HS-27A (cell line): ENCODE data around the gene HTR3B.
A peak's percentile ranks its signal among the peaks of the same experiment; 100 is the strongest.
"Not testable (repeated sequence)": the region's sequence is repeated elsewhere in the genome, so short reads cannot be mapped to it uniquely, and the experiment has no call there.

Source experiments
- DNase-seq: peaks from one replicate; pipeline ENCODE4 v3.0.0-alpha.2; 2012; ENCODE audit warnings: low read depth, missing footprints

Gene HTR3B

DNA sequence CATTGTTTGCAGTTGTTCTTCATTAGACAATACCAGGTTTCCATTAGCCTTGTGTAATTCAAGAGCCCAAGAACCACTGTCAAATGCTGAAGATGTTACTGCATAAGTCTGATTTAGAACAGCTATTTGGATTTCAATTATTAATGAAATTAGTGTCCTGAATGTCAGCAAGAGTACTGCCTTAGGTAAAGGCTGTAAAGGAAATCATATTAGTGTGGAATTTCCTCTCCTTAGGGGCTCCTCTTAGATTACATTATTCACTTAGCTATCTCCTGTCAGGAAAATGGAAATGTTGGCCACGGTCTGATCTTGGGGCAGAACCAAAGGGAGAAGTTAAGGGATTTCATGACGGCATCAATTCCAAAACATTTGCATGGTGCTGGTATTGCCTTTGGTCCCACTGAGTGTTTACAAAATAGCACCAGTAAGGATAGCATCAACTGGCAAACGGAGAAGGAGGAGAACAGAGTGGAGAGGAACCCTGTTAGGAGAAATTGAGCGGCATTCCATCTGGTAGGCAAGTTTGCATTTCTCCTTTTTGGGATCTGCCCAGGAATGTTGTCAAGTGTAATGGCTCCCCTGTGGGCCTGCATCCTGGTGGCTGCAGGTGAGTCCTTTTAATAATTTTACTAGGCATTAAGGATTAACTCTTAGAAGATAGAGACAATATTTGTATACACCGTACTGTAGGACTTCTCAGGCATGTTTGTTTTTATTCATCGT is at the start of gene HTR3B:
HTR3B (plus strand) TSS at position 418 of the 723 bp plus-strand sequence; CDS start at position 556, 138 bp downstream.
- no peak for DNase-seq

DNA sequence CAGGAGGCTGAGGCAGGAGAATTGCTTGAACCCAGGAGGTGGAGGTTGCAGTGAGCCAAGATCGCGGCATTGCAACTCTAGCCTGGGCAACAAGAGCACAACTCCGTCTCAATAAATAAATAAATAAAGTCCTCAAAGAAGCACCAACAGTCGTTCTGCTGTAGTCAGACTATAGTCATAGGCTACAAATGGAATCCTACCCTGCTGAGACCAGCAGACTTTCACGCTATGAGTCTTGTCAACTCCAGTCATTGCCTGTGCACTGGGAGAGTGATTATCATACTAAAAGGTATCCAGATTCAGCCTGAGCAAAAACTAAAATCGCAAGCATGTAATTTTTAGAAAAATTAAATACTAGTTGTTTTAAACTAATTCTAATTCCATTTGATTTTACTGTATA is 48.8 kb upstream of the HTR3B start:
- no peak for DNase-seq

DNA sequence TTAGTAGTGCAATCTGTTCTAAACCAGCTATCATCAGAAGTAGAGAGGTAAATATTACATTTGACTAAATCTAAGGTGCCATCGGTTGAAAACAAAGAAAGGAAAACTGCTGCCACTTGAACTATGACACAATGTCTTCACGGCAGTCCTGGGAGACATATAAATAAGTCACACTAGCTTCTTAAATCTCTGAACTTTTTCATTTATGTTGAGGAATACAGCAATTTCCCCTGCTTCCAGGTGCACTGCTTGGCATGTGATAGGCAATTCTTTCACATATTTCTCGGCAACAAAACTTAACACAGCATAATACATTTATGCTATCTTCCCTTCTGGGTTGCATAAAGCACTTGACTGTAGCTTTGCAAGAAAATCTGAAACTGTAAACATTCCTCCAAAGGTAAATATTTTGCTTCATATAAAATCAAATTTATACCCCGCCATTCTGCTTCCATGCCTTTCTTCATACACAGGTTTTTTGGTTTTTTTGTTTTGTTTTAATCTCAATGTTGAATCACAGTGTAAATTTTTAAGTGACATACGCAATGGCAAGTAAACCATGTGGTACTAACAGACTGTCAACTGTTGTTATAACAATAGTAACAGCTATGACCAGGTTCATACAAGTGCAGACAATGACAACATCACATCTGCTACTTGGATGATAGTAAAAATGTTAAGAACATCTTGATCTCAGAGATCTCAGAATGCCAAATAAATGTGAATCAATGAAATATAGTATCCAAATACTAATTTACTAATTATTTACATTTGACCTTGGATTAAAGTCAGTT is 47.4 kb upstream of the HTR3B start:
- no peak for DNase-seq

- DNase-seq: no peak
Measured at GRCh38 chr11:113859665-113860064, 44.9 kb upstream of the HTR3B start.

GRCh38 chr11:113862435-113862834 is 42.2 kb upstream of the HTR3B start:
- no peak for DNase-seq

GRCh38 chr11:113864410-113864809 is 40.2 kb upstream of the HTR3B start:
- no peak for DNase-seq

- DNase-seq: no peak
Measured at GRCh38 chr11:113865873-113866272, 38.7 kb upstream of the HTR3B start.

DNA sequence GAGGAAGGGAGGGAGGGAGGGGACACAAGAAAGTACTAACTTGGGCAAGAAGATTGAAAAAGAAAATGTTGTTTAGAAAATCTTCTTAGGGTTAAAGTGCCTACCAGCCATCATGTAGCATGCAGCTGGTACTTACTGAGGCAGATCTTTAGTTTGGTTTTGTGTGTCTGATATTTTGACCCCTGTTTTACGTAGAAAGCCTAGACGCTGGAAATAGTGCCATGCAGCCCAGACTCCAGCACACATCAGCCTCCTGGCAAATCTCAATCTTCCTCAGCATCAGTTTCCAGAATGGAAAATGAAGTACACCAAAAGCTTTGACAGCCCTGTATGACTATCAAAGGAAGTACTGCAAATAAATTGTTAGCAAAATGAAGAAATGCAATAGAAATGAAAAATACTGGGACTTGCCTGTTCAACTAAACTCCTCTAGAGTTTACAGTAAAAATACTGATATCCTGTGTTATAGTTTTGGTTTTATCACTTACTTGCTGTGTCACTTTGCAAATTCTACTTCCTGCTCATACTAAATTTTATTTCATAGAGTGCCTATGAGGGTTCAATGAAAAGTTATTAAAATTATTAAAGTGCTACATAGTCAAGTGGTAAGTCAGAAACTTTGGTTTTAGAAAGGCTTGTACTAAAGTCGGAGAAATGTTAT is 36.6 kb upstream of the HTR3B start:
- no peak for DNase-seq

DNA sequence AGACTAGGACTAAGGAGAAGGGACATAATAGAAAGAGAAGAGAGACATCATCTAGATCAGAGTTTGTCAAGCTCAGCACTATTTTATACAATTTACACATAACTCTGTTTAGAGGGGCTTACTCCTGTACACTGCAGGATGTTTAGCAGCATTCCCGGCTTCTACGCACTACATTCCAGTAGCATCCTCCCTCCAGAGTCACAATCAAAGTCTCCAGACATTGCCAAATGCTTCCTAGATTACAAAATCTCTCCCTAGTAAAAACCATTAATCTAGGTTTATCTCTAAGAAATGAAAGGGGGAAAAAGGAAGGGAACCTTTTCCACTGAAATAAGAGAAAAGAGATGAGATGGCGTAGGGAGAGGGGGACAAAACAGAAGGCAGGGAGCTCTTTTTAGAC is 33.3 kb upstream of the HTR3B start:
- DNase-seq: no peak

GRCh38 chr11:113873236-113873626 is 31.4 kb upstream of the HTR3B start:
- DNase-seq: no peak

DNA sequence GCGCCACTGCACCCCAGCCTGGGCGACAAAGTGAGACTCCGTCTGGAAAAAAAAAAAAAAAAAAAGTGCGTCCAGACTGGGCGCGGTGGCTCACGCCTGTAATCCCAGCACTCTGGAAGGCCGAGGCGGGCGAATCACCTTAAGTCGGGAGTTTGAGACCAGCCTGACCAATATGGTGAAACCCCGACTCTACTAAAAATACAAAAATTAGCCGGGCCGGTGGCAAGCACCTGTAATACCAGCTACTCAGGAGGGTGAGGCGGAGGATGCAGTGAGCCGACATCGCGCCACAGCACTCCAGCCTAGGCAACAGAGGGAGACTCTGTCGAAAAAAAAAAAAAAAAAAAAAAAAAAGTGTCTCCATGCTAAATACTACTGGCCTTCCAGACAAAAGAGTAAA is 30.5 kb upstream of the HTR3B start:
- DNase-seq: no peak

- no peak for DNase-seq
Measured at GRCh38 chr11:113874581-113875233, 29.9 kb upstream of the HTR3B start.

DNA sequence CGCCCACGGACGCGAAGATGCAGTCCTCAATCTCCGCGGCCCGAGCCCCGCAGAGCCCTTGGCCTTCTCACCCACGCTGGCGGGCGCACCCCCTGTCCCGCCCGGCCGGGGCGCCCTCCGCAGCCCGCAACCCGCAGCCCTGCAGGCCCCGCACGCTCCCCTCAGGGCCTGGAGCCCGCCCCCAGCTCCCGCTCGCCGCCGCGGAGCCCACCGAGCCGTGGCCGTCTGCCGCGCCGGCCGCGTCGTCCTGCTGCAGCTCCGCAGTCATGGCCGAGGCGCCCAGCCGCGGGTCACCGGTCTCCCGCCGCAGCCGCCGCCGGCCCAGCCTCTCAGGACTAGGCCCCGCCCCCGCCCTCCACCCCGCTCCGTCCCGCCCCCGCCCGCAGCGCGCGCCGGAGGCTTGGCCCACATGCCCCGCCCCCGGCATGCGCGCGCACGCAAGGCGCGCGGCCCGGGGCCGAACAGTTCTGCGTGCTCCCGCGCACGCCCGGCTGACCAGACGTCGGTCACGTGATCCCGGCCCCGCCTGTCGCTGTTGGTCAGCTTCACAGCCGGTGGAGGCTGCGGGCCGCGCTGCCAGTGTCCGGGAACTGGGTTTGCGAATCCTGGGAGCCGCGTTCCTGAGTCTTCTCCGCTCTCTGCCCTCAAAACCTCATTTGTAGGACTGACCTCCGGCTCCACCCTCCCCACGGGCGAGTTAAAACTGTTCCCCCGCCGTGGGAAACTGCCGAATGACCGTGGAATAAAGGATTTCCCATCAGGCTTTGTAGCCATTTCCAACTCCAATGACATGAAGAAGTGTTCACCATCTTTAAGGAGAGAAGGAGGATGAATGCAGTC is 29.1 kb upstream of the HTR3B start, which contains the start of gene USP28:
USP28 (minus strand) TSS at position 339 of the 840 bp plus-strand sequence; CDS start at position 268, 71 bp downstream.
- peak; percentile 51 for DNase-seq

DNA sequence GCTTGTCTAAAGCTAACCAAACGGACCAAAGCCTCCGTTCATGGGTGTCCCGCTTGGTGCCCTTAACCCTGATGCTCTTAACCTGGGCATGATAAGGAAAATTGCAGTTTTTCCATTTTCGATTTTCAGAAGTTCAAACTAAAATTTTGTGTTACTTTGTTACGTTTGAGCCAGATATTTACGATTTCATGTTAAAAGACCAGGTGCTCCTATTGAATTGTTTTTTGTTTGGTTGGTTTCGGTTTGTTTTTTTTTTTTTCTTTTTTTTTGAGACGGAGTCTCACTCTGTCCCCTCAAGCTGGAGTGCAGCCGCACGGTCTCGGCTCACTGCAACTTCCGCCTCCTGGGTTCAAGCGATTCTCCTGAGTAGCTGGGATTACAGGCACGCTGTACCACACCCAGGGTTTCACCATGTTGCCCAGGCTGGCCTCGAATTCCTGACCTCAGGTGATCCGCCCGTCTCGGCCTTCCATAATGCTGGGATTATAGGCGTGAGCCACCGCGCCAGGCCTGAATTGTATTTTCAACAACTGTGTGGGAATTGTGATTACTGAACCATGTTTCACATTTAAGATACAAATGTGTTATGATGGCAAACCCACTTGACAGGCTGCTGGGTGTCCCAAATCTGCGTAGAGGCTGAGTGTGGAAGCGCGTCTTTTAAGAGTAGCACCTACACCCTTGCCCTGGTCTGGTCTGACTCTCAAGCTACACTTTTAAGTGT is 28.4 kb upstream of the HTR3B start:
- no peak for DNase-seq

DNA sequence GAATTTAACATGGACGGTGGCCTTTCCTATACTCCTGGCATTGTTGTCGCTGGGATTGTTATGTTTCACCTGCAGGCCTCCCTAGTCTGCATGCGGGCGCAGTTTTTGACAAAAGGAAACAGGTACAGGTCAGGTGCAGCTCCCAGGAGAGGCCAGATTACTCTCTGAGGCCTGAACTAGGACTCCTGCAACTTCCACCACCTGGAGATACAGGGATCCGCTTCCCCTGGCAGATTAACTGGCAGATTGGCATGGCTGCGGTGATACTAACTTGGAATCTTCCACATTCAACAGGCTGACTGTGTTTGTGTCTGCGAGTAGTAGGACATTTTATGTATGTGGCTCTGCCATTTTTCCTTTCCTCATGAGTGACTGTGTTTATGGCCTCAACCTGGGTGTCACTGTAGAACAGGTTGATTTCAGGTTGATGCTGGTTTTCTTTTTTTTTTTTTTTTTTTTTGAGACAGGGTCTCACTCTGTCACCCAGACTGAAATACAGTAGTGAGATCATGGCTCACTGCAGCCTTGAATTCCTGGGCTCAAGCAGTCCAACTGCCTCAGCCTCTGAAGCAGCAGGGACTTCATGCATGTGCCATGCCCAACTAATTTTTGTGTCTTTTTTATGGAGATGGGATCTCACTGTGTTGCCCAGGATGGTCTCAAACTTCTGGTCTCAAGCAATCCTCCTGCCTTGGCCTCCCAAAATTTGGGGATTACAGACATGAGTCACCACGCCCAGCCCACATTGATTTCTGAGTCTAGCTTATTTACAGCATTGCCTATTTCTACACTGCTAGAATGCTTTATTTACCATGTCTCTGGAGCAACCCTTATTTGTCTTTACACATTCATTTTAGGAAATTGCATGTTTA is 27.6 kb upstream of the HTR3B start:
- no peak for DNase-seq

DNA sequence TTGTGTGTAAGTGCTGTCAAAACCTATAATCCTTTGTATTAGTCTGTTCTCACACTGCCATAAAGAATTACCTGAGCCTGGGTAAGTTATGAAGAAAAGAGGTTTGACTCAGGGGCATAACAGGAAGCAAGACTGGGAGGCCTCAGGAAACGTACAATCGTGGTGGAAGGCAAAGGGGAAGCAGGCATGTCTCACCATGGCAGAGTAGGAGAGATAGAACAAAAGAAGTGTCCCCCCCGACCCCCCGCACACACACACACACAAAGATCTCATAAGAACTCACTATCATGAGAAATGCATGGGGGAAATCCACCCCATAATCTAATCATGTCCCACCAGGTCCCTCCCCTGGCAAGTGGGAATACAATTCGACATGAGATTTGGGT is 26.9 kb upstream of the HTR3B start:
- DNase-seq: no peak

DNA sequence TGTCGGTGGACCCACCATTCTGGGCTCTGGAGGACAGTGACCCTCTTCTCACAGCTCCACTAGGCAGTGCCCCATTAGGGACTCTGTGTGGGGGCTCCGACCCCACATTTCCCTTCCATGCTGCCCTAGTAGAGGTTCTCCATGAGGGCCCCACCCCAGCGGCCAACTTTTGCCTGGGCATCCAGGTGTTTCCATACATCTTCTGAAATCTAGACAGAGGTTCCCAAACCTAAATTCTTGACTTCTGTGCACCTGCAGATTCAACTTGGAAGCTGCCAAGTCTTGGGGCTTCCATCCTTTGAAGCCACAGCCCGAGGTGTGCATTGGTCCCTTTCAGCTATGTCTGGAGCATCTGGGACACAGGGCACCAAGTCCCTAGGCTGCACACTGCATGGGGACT is 25.1 kb upstream of the HTR3B start:
- DNase-seq: not testable (repeated sequence)

DNA sequence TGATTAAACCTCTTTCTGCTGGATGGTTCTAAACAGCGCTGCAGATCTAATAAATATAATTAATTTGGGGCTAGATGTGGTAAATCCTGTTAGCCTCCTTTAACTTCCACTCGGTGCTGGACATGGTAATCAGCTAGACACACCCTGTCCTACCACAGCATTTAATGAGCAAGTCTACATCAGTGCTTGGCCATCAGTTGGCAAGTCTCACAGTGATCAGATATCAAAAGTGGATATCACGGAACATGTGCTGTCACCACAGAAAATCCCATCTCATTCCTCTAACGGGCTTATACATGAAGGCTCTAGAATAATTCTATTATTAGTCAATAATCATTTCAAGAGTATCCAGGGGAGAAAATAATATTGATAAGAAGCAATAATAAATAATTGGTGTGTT is 23.6 kb upstream of the HTR3B start:
- DNase-seq: no peak

GRCh38 chr11:113881856-113882255 is 22.7 kb upstream of the HTR3B start:
- DNase-seq: no peak

DNA sequence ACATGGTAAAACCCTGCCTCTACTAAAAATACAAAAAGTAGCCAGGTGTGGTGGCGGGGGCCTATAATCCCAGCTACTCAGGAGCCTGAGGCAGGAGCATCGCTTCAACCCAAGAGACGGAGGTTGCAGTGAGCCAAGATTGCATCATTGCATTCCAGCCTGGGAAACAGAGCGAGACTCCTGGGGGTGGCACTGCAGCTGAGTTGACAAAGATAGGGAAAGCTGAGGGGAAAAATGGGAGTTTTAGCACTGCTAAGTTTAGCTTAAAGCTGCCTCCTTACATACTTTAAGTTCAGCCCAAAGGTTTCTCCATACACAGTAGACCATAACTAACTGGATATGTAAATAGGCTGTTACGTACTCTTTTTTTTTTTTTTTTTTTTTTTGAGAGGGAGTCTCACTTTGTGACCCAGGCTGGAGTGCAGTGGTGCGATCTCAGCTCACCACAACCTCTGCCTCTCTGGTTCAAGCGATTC is 20.2 kb upstream of the HTR3B start:
- DNase-seq: no peak
